ENCODE measurements around the gene CAMKV. TPM values are rescaled to one million over a fixed set of nuclear protein-coding genes. Genes with fewer than 3 reads are reported as not detected.
A peak's percentile ranks its signal among the peaks of the same experiment; 100 is the strongest.
"Not testable (repeated sequence)": the region's sequence is repeated elsewhere in the genome, so short reads cannot be mapped to it uniquely, and the experiment has no call there.

Gene CAMKV
- total RNA-seq, 3 donors from 2014 or later, result not detected

GRCh38 chr3:49911611-49912010, 41.9 kb upstream of the CAMKV start:
- H3K9me3 ChIP-seq, result no peaks in the 10 kb centered on the region
- TF ChIP-seq CTCF (IDR thresholded peaks at IDR 0.05), result no peak
- H3K4me1 ChIP-seq (ENCODE audit: low read depth), result peaks cover 8% of the 10 kb centered on the region
- no peak for ATAC-seq
- DNase-seq, result no peak
- intact Hi-C loops (cut with DNase I, micrococcal nuclease), result no loop called here
- H3K4me3 ChIP-seq, result no peak overlapping the region
- H3K36me3 ChIP-seq (ENCODE audit: low read depth), result no peaks in the 10 kb centered on the region

GRCh38 chr3:49911124-49911420, 41.4 kb upstream of the CAMKV start:
- TF ChIP-seq CTCF (IDR thresholded peaks at IDR 0.05), result no peak
- DNase-seq (no peak), ATAC-seq (no peak)
- Histone ChIP-seq H3K9me3 (no peaks in the 10 kb centered on the region), H3K4me1 (ENCODE audit: low read depth) (peaks cover 12% of the 10 kb centered on the region), H3K4me3 (no peak overlapping the region), H3K36me3 (ENCODE audit: low read depth) (no peaks in the 10 kb centered on the region)
- intact Hi-C loops (cut with DNase I, micrococcal nuclease), result no loop called here

- no peak overlapping the region for H3K4me3 ChIP-seq
- DNase-seq (no peak), ATAC-seq (no peak)
- peaks cover 17% of the 10 kb centered on the region for H3K4me1 ChIP-seq (ENCODE audit: low read depth)
- H3K9me3 ChIP-seq, result no peaks in the 10 kb centered on the region
- no peak for TF ChIP-seq CTCF (IDR thresholded peaks at IDR 0.05)
- H3K36me3 ChIP-seq (ENCODE audit: low read depth), result no peaks in the 10 kb centered on the region
- intact Hi-C loops (cut with DNase I, micrococcal nuclease), result no loop called here
Observed at GRCh38 chr3:49910409-49911123, 40.9 kb upstream of the CAMKV start.

GRCh38 chr3:49908373-49909199, 38.9 kb upstream of the CAMKV start:
- intact Hi-C loops (cut with DNase I, micrococcal nuclease), result no loop called here
- no peak for DNase-seq
- Histone ChIP-seq H3K9me3 (no peaks in the 10 kb centered on the region), H3K36me3 (ENCODE audit: low read depth) (no peaks in the 10 kb centered on the region), H3K4me3 (no peak overlapping the region), H3K4me1 (ENCODE audit: low read depth) (peaks cover 35% of the 10 kb centered on the region)
- no peak for TF ChIP-seq CTCF (IDR thresholded peaks at IDR 0.05)
- no peak for ATAC-seq

- intact Hi-C loops (cut with DNase I, micrococcal nuclease), result no loop called here
- TF ChIP-seq CTCF (IDR thresholded peaks at IDR 0.05), result peak; percentile 48
- H3K36me3 ChIP-seq (ENCODE audit: low read depth), result no peaks in the 10 kb centered on the region
- peaks cover 45% of the 10 kb centered on the region for H3K4me1 ChIP-seq (ENCODE audit: low read depth)
- ATAC-seq, result peak; percentile 74
- H3K9me3 ChIP-seq, result no peaks in the 10 kb centered on the region
- no peak overlapping the region for H3K4me3 ChIP-seq
- peak; percentile 82 to 91 (median 87) for DNase-seq
Observed at GRCh38 chr3:49906073-49906743, 36.5 kb upstream of the CAMKV start.

- H3K4me3 ChIP-seq; ATAC-seq; intact Hi-C loops (cut with DNase I, micrococcal nuclease); H3K9me3 ChIP-seq; H3K36me3 ChIP-seq (ENCODE audit: low read depth): not testable (repeated sequence)
- peak; percentile 14 to 63 (median 52) for DNase-seq
- H3K4me1 ChIP-seq (ENCODE audit: low read depth), result peaks cover 59% of the 10 kb centered on the region
Observed at GRCh38 chr3:49904448-49904847, 34.7 kb upstream of the CAMKV start.

Data from mucosa of descending colon (tissue), 3 donors.